ENCODE measurements around the gene PHEX.

GRCh38 chrX:22095856-22096255 lies 63.7 kb downstream of the PHEX start:
- no peak for TF ChIP-seq POLR2A (IDR thresholded peaks at IDR 0.05; ENCODE audit: low read depth)
- TF ChIP-seq, protein P1, sequence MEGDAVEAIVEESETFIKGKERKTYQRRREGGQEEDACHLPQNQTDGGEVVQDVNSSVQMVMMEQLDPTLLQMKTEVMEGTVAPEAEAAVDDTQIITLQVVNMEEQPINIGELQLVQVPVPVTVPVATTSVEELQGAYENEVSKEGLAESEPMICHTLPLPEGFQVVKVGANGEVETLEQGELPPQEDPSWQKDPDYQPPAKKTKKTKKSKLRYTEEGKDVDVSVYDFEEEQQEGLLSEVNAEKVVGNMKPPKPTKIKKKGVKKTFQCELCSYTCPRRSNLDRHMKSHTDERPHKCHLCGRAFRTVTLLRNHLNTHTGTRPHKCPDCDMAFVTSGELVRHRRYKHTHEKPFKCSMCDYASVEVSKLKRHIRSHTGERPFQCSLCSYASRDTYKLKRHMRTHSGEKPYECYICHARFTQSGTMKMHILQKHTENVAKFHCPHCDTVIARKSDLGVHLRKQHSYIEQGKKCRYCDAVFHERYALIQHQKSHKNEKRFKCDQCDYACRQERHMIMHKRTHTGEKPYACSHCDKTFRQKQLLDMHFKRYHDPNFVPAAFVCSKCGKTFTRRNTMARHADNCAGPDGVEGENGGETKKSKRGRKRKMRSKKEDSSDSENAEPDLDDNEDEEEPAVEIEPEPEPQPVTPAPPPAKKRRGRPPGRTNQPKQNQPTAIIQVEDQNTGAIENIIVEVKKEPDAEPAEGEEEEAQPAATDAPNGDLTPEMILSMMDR (IDR thresholded peaks at IDR 0.05) = no peak
- TF ChIP-seq POLR2AphosphoS5 (IDR thresholded peaks at IDR 0.05) = no peak
- TF ChIP-seq EP300 (IDR thresholded peaks at IDR 0.05) = no peak

All from esophagus muscularis mucosa (tissue), 4 donors.